ENCODE measurements around the gene RPL36AL.

DNA sequence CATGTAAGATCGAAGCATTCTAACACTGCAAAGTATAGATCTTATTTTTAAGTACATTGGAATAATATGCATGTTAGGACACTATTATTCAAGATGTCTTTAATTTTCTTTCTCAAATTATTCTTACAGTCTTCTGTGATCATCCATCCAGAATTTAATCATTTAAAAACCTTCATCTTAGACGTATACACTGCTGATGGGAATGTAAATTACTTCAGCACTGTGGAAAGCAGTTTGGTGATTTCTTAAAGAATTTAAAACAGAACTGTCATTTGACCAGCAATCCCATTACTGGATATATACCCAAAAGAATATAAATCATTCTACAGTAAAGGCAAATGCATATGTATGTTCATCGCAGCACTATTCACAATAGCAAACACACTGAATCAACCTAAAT, 31.0 kb downstream of the RPL36AL start:
- TF ChIP-seq, protein P1, sequence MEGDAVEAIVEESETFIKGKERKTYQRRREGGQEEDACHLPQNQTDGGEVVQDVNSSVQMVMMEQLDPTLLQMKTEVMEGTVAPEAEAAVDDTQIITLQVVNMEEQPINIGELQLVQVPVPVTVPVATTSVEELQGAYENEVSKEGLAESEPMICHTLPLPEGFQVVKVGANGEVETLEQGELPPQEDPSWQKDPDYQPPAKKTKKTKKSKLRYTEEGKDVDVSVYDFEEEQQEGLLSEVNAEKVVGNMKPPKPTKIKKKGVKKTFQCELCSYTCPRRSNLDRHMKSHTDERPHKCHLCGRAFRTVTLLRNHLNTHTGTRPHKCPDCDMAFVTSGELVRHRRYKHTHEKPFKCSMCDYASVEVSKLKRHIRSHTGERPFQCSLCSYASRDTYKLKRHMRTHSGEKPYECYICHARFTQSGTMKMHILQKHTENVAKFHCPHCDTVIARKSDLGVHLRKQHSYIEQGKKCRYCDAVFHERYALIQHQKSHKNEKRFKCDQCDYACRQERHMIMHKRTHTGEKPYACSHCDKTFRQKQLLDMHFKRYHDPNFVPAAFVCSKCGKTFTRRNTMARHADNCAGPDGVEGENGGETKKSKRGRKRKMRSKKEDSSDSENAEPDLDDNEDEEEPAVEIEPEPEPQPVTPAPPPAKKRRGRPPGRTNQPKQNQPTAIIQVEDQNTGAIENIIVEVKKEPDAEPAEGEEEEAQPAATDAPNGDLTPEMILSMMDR (IDR thresholded peaks at IDR 0.05) = no peak
- no peak for TF ChIP-seq POLR2A (IDR thresholded peaks at IDR 0.05)
